CD4-positive, alpha-beta T cell treated with Interleukin-6 at 100 ng/mL for 8 hours (primary cell): ENCODE results near the gene PAK4.
"Not testable (repeated sequence)": the region's sequence is repeated elsewhere in the genome, so short reads cannot be mapped to it uniquely, and the experiment has no call there.

Experiments
- DNase-seq: peaks from one replicate; pipeline ENCODE4 v3.0.0-alpha.2; 2020; ENCODE audit warnings: mixed read lengths, low spot score

Gene PAK4

DNA sequence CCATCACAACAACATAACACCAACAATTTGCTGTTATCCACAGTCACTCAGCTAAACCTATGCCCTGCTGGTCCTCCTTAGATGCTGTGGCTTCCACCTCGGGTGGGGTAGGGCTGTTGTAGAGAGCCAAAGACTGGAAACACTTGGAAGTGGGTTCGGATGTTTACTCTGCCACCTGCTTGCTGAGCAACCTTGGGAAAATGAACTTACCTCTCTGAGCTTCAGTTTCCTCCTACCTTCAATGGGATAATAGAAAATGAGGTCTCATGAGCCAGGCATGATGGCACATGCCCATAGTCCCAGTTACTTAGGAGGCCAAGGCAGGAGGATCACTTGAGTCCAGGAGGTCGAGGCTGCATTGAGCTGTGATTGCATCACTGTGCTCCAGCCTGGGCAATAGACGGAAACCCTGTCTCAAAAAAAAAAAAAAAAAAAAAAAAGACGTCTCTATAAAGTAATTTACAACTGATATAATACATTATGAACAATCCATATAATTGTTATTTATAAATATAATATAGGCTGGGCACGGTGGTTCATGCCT is 81.8 kb downstream of the PAK4 start:
- DNase-seq, result no peak

DNA sequence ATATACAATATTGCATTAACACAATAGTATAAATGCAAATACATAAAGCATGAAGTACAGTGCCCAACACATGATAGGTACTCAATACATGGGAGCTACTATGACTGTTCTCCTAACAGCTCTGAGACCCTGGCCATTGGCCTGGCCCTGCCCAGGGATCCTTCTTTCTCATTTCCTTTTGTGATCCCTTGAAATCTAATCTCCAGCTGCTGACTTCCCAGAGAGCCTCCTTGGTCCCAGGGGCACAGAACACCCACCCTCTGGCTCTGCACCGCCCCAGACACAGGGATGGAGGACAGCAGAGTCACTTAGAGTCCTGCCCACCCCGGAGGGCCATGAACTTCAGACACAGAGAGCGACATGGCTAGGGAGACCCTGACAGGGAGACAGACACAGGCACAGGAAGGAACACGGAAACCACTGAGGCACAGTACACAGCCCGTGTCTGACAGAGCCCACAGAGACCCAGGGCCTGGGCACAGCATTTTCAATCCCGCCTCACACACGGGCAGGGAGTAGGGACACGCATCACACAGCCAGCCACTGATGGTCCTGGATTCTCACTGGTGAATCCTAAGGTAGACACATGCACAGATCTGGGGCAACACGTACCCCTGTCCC is 82.7 kb downstream of the PAK4 start:
- no peak for DNase-seq

- DNase-seq, result no peak
Measured at GRCh38 chr19:39209196-39209595, 83.6 kb downstream of the PAK4 start.

DNA sequence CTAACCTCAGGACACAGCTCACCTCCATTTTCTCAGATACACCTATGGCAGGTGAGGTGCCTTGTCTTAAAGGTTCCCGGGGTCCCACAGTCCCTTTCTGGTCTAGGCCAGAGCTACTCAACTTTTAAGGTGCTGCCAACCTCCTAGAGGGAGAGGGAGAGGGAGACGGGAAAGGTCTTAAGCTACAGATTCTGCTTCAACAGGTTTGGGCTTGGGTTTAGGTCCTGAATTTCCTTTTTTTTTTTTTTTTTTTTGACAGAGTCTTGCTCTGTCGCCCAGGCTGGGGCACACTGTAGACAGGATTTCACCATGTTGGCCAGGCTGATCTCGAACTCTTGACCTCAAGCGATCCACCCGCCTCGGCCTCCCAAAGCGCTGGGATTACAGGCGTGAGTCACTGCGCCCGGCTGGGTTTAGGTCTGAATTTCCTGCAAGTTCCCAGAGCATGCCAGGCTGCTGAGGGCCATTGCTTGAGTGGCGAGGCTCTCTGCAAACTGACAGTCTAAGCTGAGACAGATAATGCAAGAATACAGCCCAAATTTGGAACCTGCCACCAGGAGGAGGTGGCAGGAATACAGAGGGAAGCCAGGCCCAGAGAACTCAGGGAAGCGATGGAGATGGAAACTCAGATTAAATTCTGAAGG is 86.3 kb downstream of the PAK4 start:
- no peak for DNase-seq

DNA sequence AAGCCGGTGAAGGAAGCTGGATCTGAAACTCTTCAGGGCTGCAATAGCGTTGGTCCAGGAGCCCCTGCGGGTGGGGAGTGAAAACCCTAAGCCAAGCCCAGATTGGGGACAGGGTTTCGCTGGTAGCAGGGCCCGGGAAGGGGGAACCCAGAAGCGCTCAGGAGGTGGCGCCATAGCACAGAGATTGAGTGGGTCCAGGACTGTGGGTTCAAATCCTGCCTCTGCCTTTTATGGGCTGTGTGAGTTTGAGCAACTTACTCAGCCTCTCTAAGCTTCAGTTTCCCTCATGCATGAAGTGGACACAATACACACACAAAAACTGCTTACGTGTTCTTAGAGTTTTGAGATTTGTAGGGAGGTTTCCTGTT is 86.8 kb downstream of the PAK4 start:
- peak; percentile 54 for DNase-seq

DNA sequence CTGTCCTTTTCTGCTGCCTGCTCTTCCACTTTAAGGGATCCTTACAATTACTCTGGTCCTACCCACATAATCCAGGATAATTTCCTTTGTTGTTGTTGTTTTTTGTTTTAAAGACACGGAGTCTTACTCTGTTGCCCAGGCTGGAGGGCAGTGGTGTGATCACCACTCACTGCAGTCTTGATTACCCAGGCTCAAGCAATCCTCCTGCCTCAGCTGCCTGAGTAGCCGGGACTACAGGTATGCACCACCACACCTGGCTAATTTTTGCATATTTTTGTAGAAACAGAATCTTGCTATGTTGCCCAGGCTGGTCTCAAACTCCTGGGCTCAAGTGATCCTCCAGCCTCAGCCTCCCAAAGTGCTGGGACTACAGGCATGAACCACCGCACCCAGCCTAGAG is 89.7 kb downstream of the PAK4 start:
- not testable (repeated sequence) for DNase-seq

DNA sequence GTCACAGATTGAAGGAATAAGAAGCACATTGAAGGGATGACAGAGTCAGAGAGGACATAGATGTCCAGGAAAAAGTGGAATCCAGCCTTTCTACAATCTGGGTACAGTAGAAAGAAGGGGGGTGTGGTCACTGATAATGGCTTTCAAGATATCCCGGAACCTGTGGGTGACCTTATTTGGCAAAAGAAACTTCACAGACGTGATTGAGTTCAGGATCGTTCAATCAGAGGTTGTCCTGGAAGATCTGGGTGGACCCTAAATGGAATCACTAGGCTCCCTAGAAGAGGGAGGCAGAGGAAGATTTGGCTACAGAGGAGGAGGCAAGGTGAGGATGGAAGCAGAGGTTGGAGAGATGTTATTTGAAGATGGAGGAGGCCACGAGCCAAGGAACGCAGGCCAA is 91.5 kb downstream of the PAK4 start:
- DNase-seq, result no peak

- no peak for DNase-seq
Measured at GRCh38 chr19:39218230-39219007, 92.8 kb downstream of the PAK4 start.

DNA sequence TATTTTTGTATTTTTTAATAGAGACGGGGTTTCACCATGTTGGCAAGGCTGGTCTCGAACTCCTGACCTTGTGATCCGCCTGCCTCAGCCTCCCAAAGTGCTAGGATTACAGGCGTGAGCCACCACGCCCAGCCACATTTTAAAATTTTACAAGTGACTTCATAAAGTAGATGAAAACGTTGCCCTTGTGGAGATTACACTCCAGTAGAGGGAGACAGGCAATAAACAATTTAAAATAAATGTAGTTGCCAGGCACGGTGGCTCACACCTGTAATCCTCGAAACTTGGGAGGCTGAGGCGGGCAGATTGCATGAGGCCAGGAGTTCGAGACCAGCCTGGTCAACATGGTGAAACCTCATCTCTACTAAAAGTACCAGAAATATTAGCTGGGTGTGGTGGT is 93.5 kb downstream of the PAK4 start:
- DNase-seq, result not testable (repeated sequence)

DNA sequence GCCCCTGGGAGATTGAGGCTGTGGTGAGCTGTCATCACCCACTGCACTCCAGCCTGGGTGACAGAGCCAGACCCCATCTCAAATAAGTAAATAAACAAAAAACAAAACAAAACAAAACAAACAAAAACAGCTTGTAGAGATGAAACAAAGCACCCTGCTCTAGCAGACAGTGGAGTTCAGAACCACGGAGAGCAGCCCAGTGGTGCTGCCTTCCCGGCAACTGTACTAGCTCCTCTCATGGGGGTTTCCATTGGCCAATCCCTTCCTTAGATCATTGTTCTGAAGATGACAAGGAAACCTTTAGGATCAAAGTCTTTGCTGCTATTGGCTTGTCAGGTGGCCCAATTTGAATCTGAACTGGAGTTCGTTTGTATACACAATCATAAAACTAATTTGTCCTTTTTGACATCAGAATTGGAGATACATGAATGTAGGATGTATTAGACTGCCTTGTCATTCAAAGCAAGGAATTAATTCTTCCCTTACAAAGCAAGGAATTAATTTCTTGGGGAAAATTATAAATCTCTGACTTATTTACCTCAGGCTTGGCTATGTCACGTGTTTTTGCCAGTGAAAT is 98.2 kb downstream of the PAK4 start:
- no peak for DNase-seq

- DNase-seq, result no peak
Measured at GRCh38 chr19:39224910-39225309, 99.3 kb downstream of the PAK4 start.
